GM19328 (cell line): ENCODE results near the gene RASGEF1C.
"Not testable (repeated sequence)": the region's sequence is repeated elsewhere in the genome, so short reads cannot be mapped to it uniquely, and the experiment has no call there.

ENCODE experiments used
- ATAC-seq: cut with Tn5 transposase; IDR thresholded peaks from one replicate; pipeline ENCODE4 v1.9.1; 2021; ENCODE audit warnings: mild to moderate bottlenecking, moderate library complexity; ENCODE audit not compliant: unreplicated experiment

The RASGEF1C gene

DNA sequence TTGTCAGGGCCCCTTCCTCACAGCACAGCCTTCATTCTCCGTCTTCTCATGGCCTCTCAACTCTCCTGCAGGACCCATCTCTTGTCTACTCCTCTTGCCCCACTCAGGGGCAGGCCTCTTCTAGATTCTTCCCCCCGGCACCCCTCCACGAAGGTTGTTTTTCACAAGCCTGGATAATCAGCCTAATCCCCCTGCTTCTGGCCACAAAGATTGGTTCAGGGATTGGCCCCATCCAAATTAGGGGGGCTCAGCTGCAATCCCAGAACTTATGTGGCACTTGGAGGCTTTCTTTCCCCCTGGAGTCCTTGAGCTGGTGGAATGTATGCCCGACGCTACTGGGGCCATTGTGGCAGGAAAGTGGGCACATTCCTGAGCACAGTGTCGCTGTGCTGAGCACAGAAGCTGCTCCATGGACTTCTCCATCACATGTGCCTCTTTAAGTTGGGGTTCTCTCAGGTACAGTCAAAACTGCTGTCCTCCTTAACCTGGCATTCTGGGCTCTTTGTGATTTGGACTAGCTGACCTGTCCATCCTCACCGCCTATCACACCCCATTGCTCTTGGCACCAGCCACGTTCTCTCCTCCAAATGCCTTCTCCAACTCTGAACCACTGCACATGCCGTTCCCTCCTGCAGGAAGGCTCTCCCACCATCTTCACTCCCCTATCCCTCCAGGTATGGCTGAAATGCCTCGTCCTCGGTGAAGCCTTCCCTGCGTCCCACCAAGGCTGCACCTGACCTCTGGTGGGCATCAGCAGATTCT is 70.6 kb downstream of the RASGEF1C start:
- no peak for ATAC-seq

DNA sequence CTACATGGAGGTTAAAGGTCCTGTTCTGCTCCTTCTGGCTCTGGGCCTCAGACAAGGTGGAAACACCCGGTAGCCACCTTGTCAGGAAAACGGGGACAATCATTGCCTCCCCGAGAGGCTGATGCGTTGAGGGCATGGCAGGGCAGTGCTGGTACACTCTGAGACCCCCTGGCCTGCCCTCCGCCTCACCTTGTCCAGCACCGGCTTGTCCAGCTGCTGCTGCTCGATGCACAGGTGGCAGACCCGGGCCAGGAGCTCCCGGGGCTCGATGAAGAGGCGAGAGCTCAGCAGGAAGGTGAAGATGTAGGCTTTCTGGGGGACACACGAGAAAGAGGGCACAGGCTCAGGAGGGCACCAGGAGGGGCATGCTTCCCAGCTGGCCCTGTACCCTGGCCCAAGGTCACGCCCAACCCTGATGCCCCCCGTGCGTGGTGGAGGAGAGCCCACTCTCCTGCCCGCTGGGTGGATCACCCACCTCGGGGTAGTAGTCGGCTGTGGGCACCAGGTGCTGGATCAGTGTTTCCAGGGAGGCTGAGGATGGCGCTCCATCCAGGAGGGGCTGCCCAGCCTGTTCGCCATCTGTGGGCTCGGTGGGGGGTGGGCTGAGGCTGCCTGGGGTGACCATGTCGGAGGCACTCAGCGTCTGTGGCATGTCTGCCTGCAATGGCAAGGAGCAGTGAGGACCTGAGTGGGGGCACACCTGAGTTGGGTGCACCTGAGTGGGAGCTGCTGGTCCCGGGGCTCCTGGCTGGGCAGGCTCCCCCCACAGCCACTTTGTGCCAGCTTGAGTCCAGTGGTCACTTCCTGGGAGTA is 71.4 kb downstream of the RASGEF1C start:
- no peak for ATAC-seq

- ATAC-seq, result no peak
Measured at GRCh38 chr5:180136630-180137381, 72.2 kb downstream of the RASGEF1C start.

DNA sequence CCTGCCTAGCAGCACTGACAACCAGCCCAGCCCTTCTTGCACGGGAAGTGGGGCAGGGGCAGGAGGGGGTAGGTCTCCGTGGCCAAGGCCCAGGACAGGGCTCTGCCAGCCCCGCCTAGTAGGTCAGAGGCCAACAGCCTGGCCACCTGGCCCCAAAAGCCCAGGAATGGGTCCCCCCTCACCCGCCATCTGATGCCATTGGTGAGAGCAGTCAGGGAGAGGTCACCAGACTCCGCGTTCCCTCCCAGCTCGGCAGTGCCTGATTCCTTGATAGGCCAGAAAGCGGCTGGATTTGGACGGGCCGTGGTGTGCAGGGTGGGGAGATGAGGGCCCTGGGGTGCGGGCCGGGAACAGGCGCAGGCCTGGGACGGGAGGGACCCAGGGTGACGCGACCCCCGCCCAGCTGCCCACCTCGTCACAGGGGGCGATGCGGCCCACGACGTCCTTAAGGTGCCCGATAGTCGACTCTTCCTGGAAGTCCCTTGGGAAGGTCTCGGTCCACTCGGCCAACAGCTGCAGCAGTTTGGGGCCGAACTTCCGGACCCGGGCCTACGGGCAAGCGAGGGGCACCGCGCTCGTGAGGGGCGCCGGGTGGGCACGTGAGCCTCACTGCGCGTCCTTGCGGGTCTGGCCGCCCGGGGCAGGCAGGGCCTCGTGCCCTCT is 72.9 kb downstream of the RASGEF1C start:
- no peak for ATAC-seq

GRCh38 chr5:180135128-180135955 is 73.7 kb downstream of the RASGEF1C start:
- ATAC-seq, result no peak

GRCh38 chr5:180133971-180134508 is 75.0 kb downstream of the RASGEF1C start:
- ATAC-seq, result no peak

- no peak for ATAC-seq
Measured at GRCh38 chr5:180133551-180133950, 75.5 kb downstream of the RASGEF1C start.

DNA sequence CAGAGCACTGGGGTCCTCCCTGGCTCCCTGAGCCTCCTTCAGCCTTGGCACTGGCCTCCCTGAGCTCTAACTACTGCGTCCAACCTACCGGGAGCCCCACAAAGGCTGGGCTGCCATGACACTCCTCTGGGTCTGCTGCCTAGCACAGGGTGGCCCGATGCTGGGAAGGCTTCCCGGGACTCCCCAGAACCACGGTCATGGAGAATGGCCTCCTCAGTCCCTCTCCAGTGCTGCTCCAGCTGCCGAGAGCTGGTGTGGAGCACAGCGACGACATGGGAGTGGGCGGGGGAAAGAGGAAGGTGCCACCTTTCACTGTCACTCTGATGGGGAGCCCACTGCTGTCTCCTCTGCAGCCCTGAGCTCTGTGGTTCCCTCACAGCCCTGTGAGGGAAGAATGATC is 76.0 kb downstream of the RASGEF1C start:
- ATAC-seq, result no peak

DNA sequence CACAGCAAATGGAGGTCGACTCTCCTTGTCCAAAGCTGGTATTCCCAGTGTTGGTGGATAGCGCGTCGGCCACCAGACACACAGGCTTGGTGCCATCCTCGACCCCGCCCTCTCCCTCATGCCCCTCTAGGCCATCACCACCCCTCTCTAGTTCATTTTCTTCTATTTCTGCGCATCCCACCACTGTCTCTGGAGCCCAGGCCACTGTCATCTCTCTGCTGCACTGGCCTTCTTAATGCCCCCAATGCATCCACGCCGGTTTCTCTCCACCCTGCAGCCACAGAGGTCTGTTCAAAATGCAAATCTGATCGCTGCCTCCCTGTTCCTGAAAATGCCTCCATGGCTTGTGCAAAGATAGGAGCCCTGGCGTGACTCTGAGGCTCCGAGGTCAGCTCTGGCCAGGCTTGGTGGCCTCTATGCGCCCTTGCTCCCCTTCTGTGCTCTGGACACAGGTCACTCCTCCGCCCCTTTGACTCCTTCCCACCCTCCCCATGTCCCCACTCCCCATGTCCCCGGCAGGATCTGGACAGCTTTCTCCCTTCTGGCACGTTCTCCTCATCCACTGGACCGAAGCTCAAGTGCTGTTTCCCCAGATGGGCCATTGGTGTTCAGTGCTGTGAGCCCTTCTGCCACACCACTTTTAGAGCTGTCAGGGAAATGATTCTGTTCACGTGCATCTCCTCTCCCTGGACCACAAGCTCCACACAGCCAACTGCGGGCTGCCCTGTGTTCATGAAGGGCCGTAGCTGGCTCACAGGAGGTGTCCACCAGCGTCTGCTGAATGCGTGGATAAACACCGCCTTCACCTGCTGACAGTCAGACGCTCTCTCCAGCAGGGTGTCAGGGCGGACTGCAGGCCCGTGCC is 77.9 kb downstream of the RASGEF1C start:
- ATAC-seq, result no peak

GRCh38 chr5:180130291-180130869 is 78.6 kb downstream of the RASGEF1C start:
- ATAC-seq, result no peak

DNA sequence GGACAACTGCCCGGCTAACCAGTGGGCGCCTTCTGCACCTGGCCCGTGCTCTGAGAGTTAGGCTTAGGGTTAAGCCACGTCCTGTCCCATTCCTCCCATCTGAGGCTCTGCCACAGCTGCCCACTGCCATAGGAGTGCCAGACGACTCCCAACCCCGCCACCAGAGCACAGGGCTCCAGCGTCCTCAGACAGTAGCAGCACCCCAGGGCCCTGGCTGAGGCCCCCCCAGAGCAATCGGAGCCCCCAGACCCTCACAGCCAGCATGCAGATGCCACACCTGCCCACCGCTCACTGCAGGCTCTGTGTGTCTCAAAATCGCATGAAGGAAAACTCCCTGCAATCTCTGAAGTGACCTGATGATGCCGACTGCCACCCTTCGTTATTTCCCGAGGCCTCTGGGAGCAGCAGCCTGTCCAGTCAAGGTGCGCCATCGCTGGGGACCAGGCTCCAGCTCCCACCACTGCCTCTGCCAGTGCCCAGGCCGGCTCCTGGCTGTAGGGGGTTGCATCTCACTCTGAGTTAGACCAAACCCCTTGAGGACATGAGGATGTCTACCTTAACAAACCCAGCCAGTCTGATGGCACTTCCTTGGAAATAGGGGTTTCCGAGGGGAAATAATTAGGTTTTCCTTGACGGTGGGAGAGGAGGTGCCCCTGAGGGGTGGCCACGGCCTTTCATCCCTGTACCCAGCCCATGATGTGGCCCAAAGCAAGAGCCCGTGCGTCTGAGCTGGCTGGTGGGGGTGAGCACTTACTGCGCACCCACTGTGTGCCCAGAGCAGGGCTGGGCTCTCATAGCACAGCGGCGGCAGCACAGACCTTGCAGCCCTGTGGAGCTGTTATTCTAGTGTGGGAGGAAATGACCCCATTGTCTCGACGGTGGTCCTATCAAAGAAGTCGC is 79.5 kb downstream of the RASGEF1C start:
- no peak for ATAC-seq

GRCh38 chr5:180128671-180129261 is 80.2 kb downstream of the RASGEF1C start:
- no peak for ATAC-seq

GRCh38 chr5:180127682-180128670 is 81.0 kb downstream of the RASGEF1C start:
- no peak for ATAC-seq

DNA sequence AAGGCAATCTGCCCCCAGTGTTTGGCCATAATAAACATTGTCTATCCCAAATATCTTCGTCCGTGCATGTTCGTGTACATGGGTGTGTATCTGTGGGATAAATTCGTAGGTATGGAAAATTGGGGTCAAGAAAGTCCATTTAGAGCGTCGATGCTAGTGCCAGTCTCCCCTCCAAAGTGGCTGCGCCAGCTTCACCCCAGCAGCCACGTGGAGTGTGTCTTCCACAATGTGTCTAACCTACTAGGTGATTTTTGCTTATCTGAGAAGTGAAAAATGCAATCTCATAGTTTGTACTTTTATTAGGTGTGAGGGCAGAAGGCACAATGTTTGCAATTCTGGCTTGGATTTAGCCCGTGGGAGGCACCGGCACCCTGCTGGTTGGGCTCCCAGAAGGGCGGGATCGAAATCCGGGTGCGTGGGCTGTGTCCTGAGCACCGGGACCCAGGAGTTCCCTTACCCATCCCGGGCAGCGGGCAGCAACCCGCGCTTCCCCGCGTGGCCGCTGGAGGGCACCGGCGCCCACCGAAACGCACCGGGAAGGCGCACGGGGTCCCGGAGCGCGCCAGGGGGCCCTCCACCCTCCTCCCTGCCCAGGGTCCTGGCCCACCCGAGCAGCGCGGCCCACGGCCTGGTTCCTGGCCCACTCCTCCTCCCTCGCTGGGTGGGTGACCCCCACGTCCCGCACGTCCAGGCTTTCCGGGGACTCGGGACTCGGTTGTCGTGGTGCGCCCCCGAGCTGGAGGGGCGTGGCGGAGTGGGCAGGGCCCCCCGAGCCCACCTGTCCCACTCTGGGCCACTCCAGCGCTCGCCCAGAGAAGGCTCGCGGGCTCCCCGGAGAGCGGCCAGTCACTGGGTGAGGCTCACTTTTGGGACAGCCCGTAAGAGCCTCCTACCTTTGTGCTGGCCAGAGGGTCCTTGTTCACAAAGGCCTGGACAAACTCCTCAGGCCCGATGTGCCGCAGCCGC is 82.0 kb downstream of the RASGEF1C start:
- no peak for ATAC-seq

GRCh38 chr5:180126156-180126555 is 82.9 kb downstream of the RASGEF1C start:
- ATAC-seq, result not testable (repeated sequence)
